Stimulated activated CD8-positive, alpha-beta memory T cell treated with anti-CD3 and anti-CD28 coated beads, Interleukin-7, amount 100 ng/mL, for 24 hours (primary cell): ENCODE measurements around the gene MPIG6B.

ENCODE experiments used
- DNase-seq: peaks from one replicate; pipeline ENCODE4 v3.0.0-alpha.2; 2020; ENCODE audit warnings: low read depth

MPIG6B gene, protein sequence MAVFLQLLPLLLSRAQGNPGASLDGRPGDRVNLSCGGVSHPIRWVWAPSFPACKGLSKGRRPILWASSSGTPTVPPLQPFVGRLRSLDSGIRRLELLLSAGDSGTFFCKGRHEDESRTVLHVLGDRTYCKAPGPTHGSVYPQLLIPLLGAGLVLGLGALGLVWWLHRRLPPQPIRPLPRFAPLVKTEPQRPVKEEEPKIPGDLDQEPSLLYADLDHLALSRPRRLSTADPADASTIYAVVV

GRCh38 chr6:31723245-31723979 is at the start of gene MPIG6B:
TSS of gene MPIG6B (plus strand) at chr6:31723373. CDS start at chr6:31723384, 11 bp downstream.
- DNase-seq = no peak

- DNase-seq = no peak
These were observed 46.8 kb upstream of the MPIG6B start for GRCh38 chr6:31676322-31676903.

DNA sequence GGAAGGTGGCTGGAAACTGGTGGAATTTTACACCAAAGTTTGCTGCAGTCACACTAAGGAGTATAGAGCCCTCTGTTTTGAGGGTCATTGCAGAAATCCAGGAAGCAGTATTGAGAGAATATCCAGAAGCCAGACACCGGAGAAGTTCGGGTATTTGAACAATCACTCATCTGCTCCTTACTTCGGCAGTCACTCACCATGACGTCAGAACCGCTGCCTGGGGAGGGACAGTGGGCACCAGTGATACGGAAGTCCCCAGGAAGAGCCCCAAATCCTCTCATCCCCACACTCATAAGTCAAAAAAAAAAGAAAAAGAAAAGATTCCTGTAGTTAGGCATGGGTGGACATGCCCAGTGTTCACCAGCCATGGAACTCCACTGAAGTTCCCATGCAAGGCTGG is 46.3 kb upstream of the MPIG6B start:
- DNase-seq = no peak

DNA sequence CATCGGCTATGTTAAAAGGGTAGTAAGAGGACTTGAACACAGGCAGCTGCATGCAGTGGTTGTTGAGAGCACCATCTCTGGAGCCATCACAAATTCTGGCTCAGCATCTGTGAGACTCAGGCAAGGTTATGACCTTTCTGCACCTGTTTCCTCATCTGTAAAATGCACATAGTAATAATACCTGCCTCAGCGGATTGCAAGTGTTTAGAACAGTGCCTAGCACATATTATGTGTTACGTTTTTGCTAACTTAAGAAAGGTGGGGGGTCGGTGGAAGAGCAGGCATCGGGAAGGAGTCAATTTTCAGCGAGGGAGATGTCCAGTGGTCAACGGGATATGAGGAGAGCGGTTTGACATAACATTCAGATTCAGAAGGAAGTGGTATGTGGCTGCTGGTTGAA is 45.2 kb upstream of the MPIG6B start:
- no peak for DNase-seq

DNA sequence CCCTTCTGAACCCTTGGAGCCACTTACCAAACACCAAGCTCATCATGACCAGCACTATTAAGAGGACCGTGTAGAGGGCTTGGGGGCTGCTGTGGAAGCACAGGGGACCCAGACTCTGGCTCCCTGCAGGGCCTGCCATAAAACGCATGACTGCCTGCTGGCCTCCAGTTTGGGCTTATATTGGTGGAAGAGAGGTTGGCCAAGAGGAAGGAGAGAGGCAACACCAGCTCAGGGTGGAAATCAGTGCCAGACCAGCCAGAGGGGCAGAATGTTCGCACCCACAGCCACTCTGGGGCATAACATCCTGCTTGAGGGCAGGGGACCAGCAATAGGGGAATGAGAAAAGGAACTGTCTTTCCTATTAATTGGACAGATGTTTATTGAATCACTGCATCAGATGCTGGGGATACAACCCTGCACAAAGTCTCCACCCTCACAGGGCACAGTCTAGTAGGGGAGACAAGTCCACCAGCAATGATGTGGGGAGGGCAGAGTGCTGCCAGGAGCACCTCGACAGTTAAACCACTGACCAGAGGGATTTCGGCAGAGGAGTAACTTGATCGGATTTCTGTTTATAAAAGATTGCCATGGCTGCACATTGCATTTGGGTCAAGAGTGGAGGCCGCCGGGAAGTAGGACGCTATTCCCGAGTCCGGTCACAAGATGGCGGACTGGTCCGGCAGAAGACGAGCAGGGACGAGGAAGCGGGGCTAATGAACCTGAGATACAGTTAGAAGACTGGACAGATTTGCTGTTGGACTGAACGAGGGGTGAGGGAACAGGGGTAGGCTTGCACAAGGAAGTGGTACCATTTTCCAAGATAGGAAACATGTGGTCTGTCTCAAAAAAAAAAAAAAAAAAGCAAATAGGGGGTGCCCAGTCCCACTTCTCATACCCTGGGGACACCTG is 42.7 kb upstream of the MPIG6B start, which contains the start of gene LY6G5C:
Gene LY6G5C, minus strand, starts transcription at position 842 of the 909 bp plus-strand sequence. Its CDS starts 694 bp downstream, at position 148.
- DNase-seq = peak; percentile 26

DNA sequence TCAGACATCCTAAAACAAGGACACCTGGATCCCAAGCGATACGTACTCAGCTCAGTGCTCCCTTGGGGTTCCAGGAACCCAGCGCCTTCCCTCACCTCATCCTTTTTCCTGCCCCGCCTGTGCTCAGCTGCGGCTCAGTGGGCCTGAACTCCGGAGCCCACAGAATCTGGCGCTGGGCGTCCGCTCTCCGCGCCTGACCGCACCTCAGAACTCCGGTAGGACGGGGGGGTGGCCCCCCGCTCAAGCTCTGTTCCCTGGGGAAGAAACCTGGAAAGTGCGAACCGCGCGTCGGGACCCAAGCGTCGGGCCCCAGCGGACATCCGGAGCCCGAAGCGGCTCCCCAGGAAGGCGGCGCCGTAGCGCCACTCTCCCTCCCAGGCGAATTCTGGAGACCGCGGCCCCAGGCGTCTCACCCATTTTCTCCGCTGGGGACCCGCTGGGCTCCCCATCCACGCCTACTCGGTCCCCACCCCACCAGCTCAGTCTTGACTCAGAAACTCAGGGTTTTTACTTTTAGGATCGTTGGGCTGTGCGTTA is 42.0 kb upstream of the MPIG6B start:
- no peak for DNase-seq

DNA sequence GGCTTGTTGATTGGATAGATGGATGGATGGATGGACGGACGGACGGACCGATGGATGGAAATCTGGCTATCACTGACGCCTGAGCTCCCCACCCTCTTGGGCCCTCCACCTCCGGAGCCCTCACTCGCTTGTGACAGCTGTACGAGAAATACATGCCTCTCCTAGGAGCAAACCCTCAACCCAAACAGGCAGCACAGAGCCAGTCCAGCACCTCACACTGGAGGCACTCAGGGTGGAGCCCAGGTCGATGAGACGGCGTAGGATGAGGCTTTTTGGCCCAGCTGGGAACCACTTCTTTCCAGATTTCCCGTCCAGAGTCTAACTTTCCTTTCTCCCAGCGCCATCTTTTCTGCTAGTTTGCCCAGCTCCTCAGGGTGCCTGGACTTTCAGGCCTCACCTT is 39.6 kb upstream of the MPIG6B start:
- no peak for DNase-seq

- DNase-seq = no peak
These were observed 36.7 kb upstream of the MPIG6B start for GRCh38 chr6:31686483-31686882.

GRCh38 chr6:31687321-31687720 is 35.9 kb upstream of the MPIG6B start:
- no peak for DNase-seq

DNA sequence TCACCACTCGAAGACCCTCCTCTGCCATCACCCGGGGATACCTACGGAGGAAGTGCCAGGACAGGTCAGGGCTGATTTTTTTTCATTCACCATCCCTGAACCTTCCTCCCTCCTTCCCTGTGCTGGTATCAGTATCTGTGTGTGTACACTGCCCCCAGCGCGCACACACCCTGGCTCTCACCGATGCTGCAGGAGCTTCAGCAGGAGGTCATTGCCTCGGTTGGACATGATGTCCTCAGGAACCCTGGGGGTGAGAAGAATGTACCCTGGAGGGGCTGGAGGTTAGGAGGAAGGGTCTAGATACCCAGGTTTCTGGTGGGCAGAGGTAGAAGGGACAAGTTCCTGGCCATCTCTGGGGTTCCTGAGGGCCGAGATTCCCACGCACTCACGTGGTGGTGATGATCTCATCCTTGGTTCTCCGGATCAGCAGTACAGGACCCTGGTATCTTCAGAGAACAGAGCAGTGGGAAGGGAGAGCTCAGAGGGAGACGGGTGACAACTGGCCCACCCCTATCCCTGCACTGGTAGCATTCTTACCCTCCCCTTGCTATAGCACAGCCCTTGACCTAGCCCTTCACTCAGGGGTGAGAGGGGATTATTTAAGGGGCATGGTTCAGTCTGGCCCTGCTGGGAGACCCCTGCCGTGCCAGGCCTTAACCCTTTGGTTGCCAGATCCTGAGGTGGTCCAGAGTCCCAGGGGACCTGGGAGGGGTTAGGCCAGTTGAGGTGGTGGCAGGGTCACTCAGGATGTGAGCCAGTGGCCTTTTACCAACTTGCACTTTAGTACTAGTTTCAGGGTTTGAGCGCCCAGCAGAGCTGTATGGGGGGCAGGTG is 35.1 kb upstream of the MPIG6B start:
- no peak for DNase-seq

GRCh38 chr6:31689249-31690110 is 33.7 kb upstream of the MPIG6B start:
- no peak for DNase-seq

GRCh38 chr6:31690231-31691077 is 32.7 kb upstream of the MPIG6B start:
- no peak for DNase-seq

DNA sequence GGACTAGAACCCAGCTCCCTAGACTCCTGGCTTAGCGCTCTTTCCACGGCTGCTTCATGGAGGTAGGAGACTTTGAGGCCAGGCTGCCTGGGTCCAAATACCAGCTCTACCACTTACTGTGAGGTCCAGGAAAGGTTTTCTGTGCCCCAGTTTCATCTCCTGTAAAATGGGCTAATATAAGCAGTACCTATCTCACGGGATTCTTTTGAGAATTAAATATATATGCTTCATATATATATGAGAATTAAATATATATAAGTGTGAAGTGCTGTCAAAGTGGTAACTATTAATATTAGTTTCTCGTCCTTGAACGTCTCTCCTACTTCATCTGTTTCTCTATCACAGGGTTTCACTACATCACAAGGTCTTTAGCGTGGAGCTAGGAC is 32.1 kb upstream of the MPIG6B start:
- DNase-seq = no peak

DNA sequence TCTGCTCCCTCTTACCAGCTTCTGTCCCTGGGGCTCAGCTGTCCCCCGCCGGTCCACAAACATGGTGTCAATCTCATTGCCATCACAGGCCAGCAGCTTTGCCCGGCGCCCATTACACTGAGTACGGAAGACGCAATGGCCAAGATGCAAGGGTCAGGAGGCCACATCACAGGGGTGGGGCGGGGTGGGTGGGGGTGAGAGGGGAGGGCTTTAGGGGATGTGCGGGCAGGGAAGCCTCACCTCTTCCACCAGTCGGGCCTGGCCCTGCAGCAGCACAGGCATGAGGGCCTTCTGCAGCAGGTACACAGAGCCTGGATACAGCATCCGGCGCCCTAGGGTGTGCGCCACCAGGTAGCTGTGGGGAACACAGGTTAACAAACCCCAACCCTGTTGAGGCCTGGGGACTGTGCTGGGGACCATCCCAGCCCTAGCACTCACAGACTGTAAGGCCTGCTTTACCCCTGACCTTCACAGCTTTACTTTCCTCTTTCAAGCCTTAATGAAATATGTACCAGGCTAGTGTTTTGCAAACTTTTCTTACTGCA is 31.5 kb upstream of the MPIG6B start:
- no peak for DNase-seq

DNA sequence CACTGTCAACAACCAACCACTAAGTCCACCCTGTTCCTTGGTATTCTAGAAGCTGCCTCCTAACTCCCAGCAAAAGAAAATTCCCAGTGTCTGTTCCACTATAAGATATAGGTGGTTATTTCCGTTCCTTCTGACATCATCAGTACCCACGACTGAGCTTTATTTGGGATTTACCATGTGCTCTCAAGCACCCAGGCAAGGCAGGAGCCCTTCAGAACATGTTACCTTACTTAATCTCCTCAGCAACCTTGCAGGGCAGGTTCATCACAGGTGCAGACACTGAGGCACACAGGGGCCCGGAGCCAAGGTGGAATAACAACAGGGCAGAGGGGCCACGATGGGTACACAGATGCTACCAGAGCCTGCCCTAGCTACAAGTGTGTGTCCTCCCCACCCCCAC is 30.8 kb upstream of the MPIG6B start:
- DNase-seq = no peak

- DNase-seq = no peak
These were observed 30.3 kb upstream of the MPIG6B start for GRCh38 chr6:31692886-31693285.

DNA sequence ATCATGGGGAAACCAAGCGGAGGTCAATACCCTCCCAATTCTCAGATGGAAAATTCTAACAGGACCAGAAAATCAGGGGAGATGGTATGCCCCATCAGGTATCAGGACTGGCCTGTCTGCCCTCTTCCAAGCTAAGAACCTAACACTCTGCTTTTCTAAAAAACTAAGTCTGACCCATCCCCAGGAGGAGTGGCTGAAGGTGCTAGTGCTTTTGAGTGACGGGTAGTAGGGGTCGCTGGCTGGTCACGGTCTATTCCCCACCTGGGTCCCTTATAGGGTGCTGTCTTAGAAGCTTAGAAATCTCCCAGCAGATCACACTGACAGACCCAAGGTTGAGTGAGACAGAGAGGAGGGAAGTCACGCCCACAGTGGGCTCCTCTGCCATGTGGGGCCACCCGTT is 29.6 kb upstream of the MPIG6B start:
- no peak for DNase-seq

- DNase-seq = no peak
These were observed 25.6 kb upstream of the MPIG6B start for GRCh38 chr6:31697555-31697954.
